Sigmoid colon (tissue), 7 donors: ENCODE data around the gene CASP7. TPM values are rescaled to one million over a fixed set of nuclear protein-coding genes. Genes with fewer than 3 reads are reported as not detected.

Experiments
- DNase-seq: peaks from one replicate; pipeline ENCODE4 v3.0.0-alpha.2; 2019
- H3K27ac ChIP-seq, 4 donors: fragments of 200-600 bp; sonication (generic); one replicate each; pipeline ENCODE4 v1.5.1; 2016 to 2019; ENCODE audit warnings: mild to moderate bottlenecking in 1 of 4
- H3K27me3 ChIP-seq, 3 donors: fragments of 200-600 bp; sonication (generic); one replicate each; pipeline ENCODE4 v1.5.1; 2019; ENCODE audit warnings: mild to moderate bottlenecking in 1 of 3
- H3K36me3 ChIP-seq, 4 donors: fragments of 200-600 bp; sonication (generic); one replicate each; pipeline ENCODE4 v1.5.1; 2016 to 2019
- H3K4me1 ChIP-seq, 4 donors: fragments of 200-600 bp; sonication (generic); one replicate each; pipeline ENCODE4 v1.5.1; 2017 to 2019
- H3K4me3 ChIP-seq, 4 donors: fragments of 200-600 bp; sonication (generic); one replicate each; pipeline ENCODE4 v1.5.1; 2017 to 2019; ENCODE audit warnings: mild to moderate bottlenecking in 2 of 4, moderate library complexity in 1 of 4
- H3K9me3 ChIP-seq, 4 donors: fragments of 200-600 bp in 3 of 4; sonication (generic) in 3 of 4; one replicate each; pipeline versions ENCODE4 v1.5.1 to v1.6.1; 2013 to 2019
- EP300 ChIP-seq, 4 donors: sonication (generic); formaldehyde crosslinking; IDR thresholded peaks; one replicate each; pipeline ENCODE4 v1.6.1; 2017; ENCODE audit warnings: antibody characterized with exemption in 4 of 4
- POLR2A ChIP-seq, 2 donors: fragments of 450-650 bp; IDR thresholded peaks; one replicate each; pipeline ENCODE4 v1.6.1; 2016; ENCODE audit warnings: antibody characterized with exemption in 2 of 2, mild to moderate bottlenecking in 2 of 2, moderate library complexity in 2 of 2
- POLR2AphosphoS5 ChIP-seq, 4 donors: sonication (generic); formaldehyde crosslinking; IDR thresholded peaks; one replicate each; pipeline ENCODE4 v1.6.1; 2017; ENCODE audit warnings: antibody characterized with exemption in 4 of 4
- WGBS, 2 donors: extraction: QIAGEN DNeasy Blood & Tissue Kit; methylation state at CpG; one replicate each; pipeline ENCODE4 v1.1.7; 2013; 5-methylcytosine and 5-hydroxymethylcytosine counted together
- intact Hi-C: fragments of 100-400 bp; cut with DNase I; formaldehyde crosslinking; loops from one replicate; pipeline ENCODE4 v1.15.1; 2023
- polyA plus RNA-seq, 3 donors: library from polyadenylated mRNA; stranded (reverse); fragments of 200-250 nt; gene quantifications; one replicate each; pipeline ENCODE4 v1.2.3, GENCODE V29; 2013
- total RNA-seq, 4 donors: library from RNA; depleted of rRNA; stranded (reverse); fragments of >200 nt; gene quantifications; one replicate each; pipeline ENCODE4 v1.1.0, GENCODE V29; 2016
- TF ChIP-seq, protein P1 (sequence below), 4 experiments: fragments of 450-650 bp in 3 of 4; fragments of 200-600 bp in 1 of 4; IDR thresholded peaks; one replicate each; pipeline ENCODE4 v1.5.1; 2016 to 2019; ENCODE audit warnings: antibody characterized with exemption in 4 of 4, mild to moderate bottlenecking in 3 of 4, moderate library complexity in 2 of 4
- donor health status: healthy with polysubstance abuse.
- donor health status: Bipolar disorder and iron deficiency.
- donor health status: healthy.

The CASP7 gene
- total and polyA plus RNA-seq, 7 donors = 11.4 to 338 (median 17.8) TPM

DNA sequence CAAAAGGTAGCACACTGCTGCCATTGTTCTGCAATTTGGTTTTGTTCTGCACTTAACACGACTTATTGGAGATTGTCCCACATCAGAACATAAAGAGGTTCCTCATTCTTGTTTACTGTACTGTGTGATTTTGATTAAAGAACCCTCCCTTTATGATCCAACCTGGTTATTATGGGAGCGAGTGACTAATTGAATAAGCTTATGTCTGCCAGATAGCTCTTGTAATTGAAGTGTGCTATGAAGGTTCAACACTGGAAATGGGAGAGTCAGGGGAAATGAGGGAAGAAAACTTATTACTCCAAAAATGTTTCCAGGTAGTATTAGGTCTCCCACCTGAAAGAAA is 33.9 kb downstream of the CASP7 start:
- H3K27me3 ChIP-seq = no peaks in the 10 kb centered on the region
- peaks cover 0 to 15% (median 3%) of the 10 kb centered on the region in 4 donors for H3K36me3 ChIP-seq
- H3K27ac ChIP-seq = no peak overlapping the region
- no peaks in the 10 kb centered on the region for H3K9me3 ChIP-seq
- TF ChIP-seq POLR2A (IDR thresholded peaks at IDR 0.05) = no peak
- no peak for TF ChIP-seq POLR2AphosphoS5 (IDR thresholded peaks at IDR 0.05)
- no peak for TF ChIP-seq EP300 (IDR thresholded peaks at IDR 0.05)
- TF ChIP-seq, protein P1, sequence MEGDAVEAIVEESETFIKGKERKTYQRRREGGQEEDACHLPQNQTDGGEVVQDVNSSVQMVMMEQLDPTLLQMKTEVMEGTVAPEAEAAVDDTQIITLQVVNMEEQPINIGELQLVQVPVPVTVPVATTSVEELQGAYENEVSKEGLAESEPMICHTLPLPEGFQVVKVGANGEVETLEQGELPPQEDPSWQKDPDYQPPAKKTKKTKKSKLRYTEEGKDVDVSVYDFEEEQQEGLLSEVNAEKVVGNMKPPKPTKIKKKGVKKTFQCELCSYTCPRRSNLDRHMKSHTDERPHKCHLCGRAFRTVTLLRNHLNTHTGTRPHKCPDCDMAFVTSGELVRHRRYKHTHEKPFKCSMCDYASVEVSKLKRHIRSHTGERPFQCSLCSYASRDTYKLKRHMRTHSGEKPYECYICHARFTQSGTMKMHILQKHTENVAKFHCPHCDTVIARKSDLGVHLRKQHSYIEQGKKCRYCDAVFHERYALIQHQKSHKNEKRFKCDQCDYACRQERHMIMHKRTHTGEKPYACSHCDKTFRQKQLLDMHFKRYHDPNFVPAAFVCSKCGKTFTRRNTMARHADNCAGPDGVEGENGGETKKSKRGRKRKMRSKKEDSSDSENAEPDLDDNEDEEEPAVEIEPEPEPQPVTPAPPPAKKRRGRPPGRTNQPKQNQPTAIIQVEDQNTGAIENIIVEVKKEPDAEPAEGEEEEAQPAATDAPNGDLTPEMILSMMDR (IDR thresholded peaks at IDR 0.05) = no peak
- no peak for DNase-seq
- H3K4me3 ChIP-seq = no peak overlapping the region
- intact Hi-C loops = no loop called here
- H3K4me1 ChIP-seq = peaks cover 0 to 33% (median 29%) of the 10 kb centered on the region in 4 donors
- WGBS, 2 donors = 15 to 74% methylated on average over 2 of the region's 2 CpGs

DNA sequence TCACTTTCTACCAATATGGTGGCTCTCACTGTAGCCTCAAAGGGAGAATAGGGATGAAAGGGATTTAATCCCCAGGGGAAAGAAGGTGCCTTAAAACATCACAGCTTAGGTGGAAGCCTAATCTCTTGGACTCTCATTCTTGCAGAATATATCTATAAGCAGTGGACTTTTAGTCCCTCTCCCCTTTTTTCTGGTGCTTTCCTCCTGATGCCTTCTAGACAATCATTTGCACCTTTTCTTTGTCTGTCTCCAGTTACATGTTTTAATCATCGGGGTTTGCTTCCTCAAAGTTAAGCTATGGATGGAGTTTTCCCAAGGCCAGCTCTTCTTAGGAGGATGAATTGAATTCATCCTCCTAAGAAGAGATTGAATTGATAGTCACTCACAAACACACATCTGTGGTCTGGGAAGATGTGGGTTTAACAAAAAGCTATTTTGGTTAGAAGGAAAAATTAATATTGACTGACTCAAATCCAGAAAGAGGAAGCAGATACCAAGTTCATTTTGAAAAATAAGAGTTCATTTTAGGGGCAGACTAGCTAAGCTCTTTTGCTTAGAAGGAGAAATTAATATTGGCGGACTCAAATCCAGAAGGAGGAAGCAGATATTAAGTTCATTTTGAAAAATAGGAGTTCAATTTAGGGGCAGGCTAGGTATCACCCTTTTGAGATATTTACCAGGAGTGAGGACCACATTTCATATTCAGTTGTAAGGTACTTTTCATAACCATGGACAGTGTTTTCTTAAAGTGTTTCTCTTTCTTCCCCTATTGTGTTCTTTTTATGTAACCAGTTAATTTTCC is 36.6 kb downstream of the CASP7 start:
- TF ChIP-seq POLR2A (IDR thresholded peaks at IDR 0.05) (no peak), POLR2AphosphoS5 (IDR thresholded peaks at IDR 0.05) (no peak), EP300 (IDR thresholded peaks at IDR 0.05) (no peak)
- TF ChIP-seq, protein P1 (IDR thresholded peaks at IDR 0.05) = no peak
- Histone ChIP-seq H3K4me3 (no peak overlapping the region), H3K27ac (no peak overlapping the region), H3K4me1 (peaks cover 0 to 7% (median 5%) of the 10 kb centered on the region in 4 donors), H3K9me3 (no peaks in the 10 kb centered on the region), H3K36me3 (peaks cover 2 to 34% (median 5%) of the 10 kb centered on the region in 4 donors), H3K27me3 (no peaks in the 10 kb centered on the region)
- intact Hi-C loops = no loop called here
- DNase-seq = no peak
- 62 to 92% methylated on average over 2 of the region's 2 CpGs for WGBS, 2 donors

- intact Hi-C loops = no loop called here
- Histone ChIP-seq H3K9me3 (no peaks in the 10 kb centered on the region), H3K4me3 (no peak overlapping the region), H3K4me1 (no peaks in the 10 kb centered on the region), H3K27me3 (no peaks in the 10 kb centered on the region), H3K27ac (no peak overlapping the region), H3K36me3 (peaks cover 7 to 63% (median 13%) of the 10 kb centered on the region in 4 donors)
- TF ChIP-seq POLR2AphosphoS5 (IDR thresholded peaks at IDR 0.05) (no peak), EP300 (IDR thresholded peaks at IDR 0.05) (no peak), POLR2A (IDR thresholded peaks at IDR 0.05) (no peak)
- TF ChIP-seq, protein P1 (IDR thresholded peaks at IDR 0.05) = no peak
- no peak for DNase-seq
- 28 to 88% methylated on average over 21 of the region's 21 CpGs for WGBS, 2 donors
These were observed 39.5 kb downstream of the CASP7 start for GRCh38 chr10:113718969-113719822.

- no peak for TF ChIP-seq POLR2AphosphoS5 (IDR thresholded peaks at IDR 0.05)
- TF ChIP-seq, protein P1 (IDR thresholded peaks at IDR 0.05) = no peak
- TF ChIP-seq EP300 (IDR thresholded peaks at IDR 0.05) = no peak
- TF ChIP-seq POLR2A (IDR thresholded peaks at IDR 0.05) = no peak
- no peak overlapping the region for H3K4me3 ChIP-seq
- H3K9me3 ChIP-seq = no peaks in the 10 kb centered on the region
- intact Hi-C loops = no loop called here
- no peaks in the 10 kb centered on the region for H3K4me1 ChIP-seq
- H3K27ac ChIP-seq = no peak overlapping the region
- no peaks in the 10 kb centered on the region for H3K27me3 ChIP-seq
- H3K36me3 ChIP-seq = peaks cover 4 to 69% (median 16%) of the 10 kb centered on the region in 4 donors
- 25 to 89% methylated on average over 8 of the region's 8 CpGs for WGBS, 2 donors
- DNase-seq = no peak
These were observed 40.7 kb downstream of the CASP7 start for GRCh38 chr10:113720386-113720785.
